Vagina (tissue), 2 donors: ENCODE results near the gene GPR176.

ENCODE experiments used
- POLR2A ChIP-seq, 2 donors: fragments of 450-650 bp; IDR thresholded peaks; one replicate each; pipeline ENCODE4 v1.6.1; 2017; ENCODE audit warnings: antibody characterized with exemption in 2 of 2, mild to moderate bottlenecking in 2 of 2, moderate library complexity in 2 of 2
- POLR2AphosphoS5 ChIP-seq, 2 donors: sonication (generic); formaldehyde crosslinking; IDR thresholded peaks; one replicate each; pipeline ENCODE4 v1.9.0; 2017; ENCODE audit warnings: antibody characterized with exemption in 2 of 2, mild to moderate bottlenecking in 2 of 2, low read depth in 1 of 2; ENCODE audit not compliant: insufficient read depth in 1 of 2
- TF ChIP-seq, protein P1 (sequence below), 3 experiments: fragments of 450-650 bp in 2 of 3; fragments of 200-600 bp in 1 of 3; sonication (generic) in 1 of 3; IDR thresholded peaks; one replicate each; pipeline ENCODE4 v1.5.1; 2017 to 2019; ENCODE audit warnings: antibody characterized with exemption in 3 of 3, mild to moderate bottlenecking in 2 of 3, moderate library complexity in 2 of 3

- TF ChIP-seq POLR2AphosphoS5 (IDR thresholded peaks at IDR 0.05; ENCODE audit: insufficient read depth in 1 of 2, low read depth in 1 of 2) (no peak), POLR2A (IDR thresholded peaks at IDR 0.05) (no peak)
- TF ChIP-seq, protein P1, sequence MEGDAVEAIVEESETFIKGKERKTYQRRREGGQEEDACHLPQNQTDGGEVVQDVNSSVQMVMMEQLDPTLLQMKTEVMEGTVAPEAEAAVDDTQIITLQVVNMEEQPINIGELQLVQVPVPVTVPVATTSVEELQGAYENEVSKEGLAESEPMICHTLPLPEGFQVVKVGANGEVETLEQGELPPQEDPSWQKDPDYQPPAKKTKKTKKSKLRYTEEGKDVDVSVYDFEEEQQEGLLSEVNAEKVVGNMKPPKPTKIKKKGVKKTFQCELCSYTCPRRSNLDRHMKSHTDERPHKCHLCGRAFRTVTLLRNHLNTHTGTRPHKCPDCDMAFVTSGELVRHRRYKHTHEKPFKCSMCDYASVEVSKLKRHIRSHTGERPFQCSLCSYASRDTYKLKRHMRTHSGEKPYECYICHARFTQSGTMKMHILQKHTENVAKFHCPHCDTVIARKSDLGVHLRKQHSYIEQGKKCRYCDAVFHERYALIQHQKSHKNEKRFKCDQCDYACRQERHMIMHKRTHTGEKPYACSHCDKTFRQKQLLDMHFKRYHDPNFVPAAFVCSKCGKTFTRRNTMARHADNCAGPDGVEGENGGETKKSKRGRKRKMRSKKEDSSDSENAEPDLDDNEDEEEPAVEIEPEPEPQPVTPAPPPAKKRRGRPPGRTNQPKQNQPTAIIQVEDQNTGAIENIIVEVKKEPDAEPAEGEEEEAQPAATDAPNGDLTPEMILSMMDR (IDR thresholded peaks at IDR 0.05) = no peak
Measured at GRCh38 chr15:39951561-39951960, 31.5 kb upstream of the GPR176 start.
